ENCODE results near the gene ZMIZ1. TPM values are rescaled to one million over a fixed set of nuclear protein-coding genes. Genes with fewer than 3 reads are reported as not detected.

Gene ZMIZ1
- total RNA-seq, 1 experiment from 2014 or later = 28.4 TPM

- ATAC-seq (no peak), DNase-seq (ENCODE audit: low read depth, low spot score) (no peak)
- Histone ChIP-seq H3K9ac (ENCODE audit: low read length) (no peak overlapping the region), H3K4me3 (replicated peaks in 1 of 2; ENCODE audit: low read depth in 1 of 2, low read length in 2 of 2) (no peak overlapping the region), H3K27ac (ENCODE audit: low read depth, low read length) (no peak overlapping the region), H3K4me2 (ENCODE audit: low read length) (no peak overlapping the region), H4K20me1 (ENCODE audit: insufficient read depth) (no peaks in the 10 kb centered on the region), H3K9me3 (ENCODE audit: control insufficient read depth in 1 of 2, insufficient read depth in 1 of 2, low read depth in 1 of 2, low read length in 2 of 2) (no peaks in the 10 kb centered on the region), H2AFZ (ENCODE audit: low read depth, low read length, poor library complexity, severe bottlenecking) (no peak overlapping the region), H3K79me2 (ENCODE audit: insufficient read depth, low read length) (no peaks in the 10 kb centered on the region), H3K36me3 (ENCODE audit: control insufficient read depth in 1 of 2, insufficient read depth in 2 of 2, low read length in 2 of 2) (no peaks in the 10 kb centered on the region), H3K4me1 (ENCODE audit: control insufficient read depth in 1 of 2, insufficient read depth in 2 of 2, low read length in 2 of 2) (no peaks in the 10 kb centered on the region), H3K9me2 (ENCODE audit: insufficient read depth) (no peaks in the 10 kb centered on the region), H3K27me3 (ENCODE audit: insufficient read depth, low read length) (0 out of 2 replicates have a peak, but pooled peaks cover 3% of the 10 kb centered on the region)
- ChIA-PET CTCF (no interaction called here), POLR2A (no interaction called here), RAD21 (ENCODE audit: low non-redundant PET in 1 of 2, low total read pairs in 2 of 2, uncharacterized antibody in 2 of 2, unreplicated experiment in 2 of 2) (no interaction called here)
- TF ChIP-seq, protein P1, sequence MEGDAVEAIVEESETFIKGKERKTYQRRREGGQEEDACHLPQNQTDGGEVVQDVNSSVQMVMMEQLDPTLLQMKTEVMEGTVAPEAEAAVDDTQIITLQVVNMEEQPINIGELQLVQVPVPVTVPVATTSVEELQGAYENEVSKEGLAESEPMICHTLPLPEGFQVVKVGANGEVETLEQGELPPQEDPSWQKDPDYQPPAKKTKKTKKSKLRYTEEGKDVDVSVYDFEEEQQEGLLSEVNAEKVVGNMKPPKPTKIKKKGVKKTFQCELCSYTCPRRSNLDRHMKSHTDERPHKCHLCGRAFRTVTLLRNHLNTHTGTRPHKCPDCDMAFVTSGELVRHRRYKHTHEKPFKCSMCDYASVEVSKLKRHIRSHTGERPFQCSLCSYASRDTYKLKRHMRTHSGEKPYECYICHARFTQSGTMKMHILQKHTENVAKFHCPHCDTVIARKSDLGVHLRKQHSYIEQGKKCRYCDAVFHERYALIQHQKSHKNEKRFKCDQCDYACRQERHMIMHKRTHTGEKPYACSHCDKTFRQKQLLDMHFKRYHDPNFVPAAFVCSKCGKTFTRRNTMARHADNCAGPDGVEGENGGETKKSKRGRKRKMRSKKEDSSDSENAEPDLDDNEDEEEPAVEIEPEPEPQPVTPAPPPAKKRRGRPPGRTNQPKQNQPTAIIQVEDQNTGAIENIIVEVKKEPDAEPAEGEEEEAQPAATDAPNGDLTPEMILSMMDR (IDR thresholded peaks at IDR 0.05 in 2 of 3, conservative IDR thresholded peaks at IDR 0.05 in 1 of 3; ENCODE audit: borderline replicate concordance in 1 of 3, insufficient read depth in 1 of 3, low read depth in 2 of 3, low read length in 2 of 3) = no peak
- TF ChIP-seq ZNF274 (IDR thresholded peaks at IDR 0.05; ENCODE audit: low read depth, low read length) = no peak
- no peak for TF ChIP-seq FOSL1 (IDR thresholded peaks at IDR 0.05; ENCODE audit: low read depth)
- TF ChIP-seq, protein P2, sequence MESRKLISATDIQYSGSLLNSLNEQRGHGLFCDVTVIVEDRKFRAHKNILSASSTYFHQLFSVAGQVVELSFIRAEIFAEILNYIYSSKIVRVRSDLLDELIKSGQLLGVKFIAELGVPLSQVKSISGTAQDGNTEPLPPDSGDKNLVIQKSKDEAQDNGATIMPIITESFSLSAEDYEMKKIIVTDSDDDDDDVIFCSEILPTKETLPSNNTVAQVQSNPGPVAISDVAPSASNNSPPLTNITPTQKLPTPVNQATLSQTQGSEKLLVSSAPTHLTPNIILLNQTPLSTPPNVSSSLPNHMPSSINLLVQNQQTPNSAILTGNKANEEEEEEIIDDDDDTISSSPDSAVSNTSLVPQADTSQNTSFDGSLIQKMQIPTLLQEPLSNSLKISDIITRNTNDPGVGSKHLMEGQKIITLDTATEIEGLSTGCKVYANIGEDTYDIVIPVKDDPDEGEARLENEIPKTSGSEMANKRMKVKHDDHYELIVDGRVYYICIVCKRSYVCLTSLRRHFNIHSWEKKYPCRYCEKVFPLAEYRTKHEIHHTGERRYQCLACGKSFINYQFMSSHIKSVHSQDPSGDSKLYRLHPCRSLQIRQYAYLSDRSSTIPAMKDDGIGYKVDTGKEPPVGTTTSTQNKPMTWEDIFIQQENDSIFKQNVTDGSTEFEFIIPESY (IDR thresholded peaks at IDR 0.05; ENCODE audit: extremely low read depth, insufficient replicate concordance, low read length) = no peak
- no peak for TF ChIP-seq SP1 (IDR thresholded peaks at IDR 0.05; ENCODE audit: low read depth)
- no peak for TF ChIP-seq CEBPB (IDR thresholded peaks at IDR 0.05; ENCODE audit: low read depth)
- TF ChIP-seq, protein P3, sequence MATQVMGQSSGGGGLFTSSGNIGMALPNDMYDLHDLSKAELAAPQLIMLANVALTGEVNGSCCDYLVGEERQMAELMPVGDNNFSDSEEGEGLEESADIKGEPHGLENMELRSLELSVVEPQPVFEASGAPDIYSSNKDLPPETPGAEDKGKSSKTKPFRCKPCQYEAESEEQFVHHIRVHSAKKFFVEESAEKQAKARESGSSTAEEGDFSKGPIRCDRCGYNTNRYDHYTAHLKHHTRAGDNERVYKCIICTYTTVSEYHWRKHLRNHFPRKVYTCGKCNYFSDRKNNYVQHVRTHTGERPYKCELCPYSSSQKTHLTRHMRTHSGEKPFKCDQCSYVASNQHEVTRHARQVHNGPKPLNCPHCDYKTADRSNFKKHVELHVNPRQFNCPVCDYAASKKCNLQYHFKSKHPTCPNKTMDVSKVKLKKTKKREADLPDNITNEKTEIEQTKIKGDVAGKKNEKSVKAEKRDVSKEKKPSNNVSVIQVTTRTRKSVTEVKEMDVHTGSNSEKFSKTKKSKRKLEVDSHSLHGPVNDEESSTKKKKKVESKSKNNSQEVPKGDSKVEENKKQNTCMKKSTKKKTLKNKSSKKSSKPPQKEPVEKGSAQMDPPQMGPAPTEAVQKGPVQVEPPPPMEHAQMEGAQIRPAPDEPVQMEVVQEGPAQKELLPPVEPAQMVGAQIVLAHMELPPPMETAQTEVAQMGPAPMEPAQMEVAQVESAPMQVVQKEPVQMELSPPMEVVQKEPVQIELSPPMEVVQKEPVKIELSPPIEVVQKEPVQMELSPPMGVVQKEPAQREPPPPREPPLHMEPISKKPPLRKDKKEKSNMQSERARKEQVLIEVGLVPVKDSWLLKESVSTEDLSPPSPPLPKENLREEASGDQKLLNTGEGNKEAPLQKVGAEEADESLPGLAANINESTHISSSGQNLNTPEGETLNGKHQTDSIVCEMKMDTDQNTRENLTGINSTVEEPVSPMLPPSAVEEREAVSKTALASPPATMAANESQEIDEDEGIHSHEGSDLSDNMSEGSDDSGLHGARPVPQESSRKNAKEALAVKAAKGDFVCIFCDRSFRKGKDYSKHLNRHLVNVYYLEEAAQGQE (IDR thresholded peaks at IDR 0.05; ENCODE audit: low read depth) = no peak
- TF ChIP-seq CBX3 (IDR thresholded peaks at IDR 0.05; ENCODE audit: low read depth) = no peak
- TF ChIP-seq RAD21 (IDR thresholded peaks at IDR 0.05; ENCODE audit: low read depth) = no peak
- TF ChIP-seq, protein P4, sequence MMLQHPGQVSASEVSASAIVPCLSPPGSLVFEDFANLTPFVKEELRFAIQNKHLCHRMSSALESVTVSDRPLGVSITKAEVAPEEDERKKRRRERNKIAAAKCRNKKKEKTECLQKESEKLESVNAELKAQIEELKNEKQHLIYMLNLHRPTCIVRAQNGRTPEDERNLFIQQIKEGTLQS (IDR thresholded peaks at IDR 0.05) = no peak
- no peak for TF ChIP-seq JUND (IDR thresholded peaks at IDR 0.05)
- TF ChIP-seq SRF (IDR thresholded peaks at IDR 0.05; ENCODE audit: low read depth) = no peak
- TF ChIP-seq POLR2A (IDR thresholded peaks at IDR 0.05; ENCODE audit: borderline replicate concordance, extremely low read depth, insufficient read depth, insufficient read length) = no peak
- no peak for TF ChIP-seq TCF7L2 (IDR thresholded peaks at IDR 0.05; ENCODE audit: borderline replicate concordance, extremely low read depth, insufficient read depth, insufficient read length)
- no peak for TF ChIP-seq EZH2 (IDR thresholded peaks at IDR 0.05)
- no peak for TF ChIP-seq YY1 (IDR thresholded peaks at IDR 0.05; ENCODE audit: extremely low read depth, insufficient replicate concordance, low read depth, low read length)
- no peak for TF ChIP-seq EZH2phosphoT487 (IDR thresholded peaks at IDR 0.05; ENCODE audit: borderline replicate concordance)
- TF ChIP-seq ZFX (IDR thresholded peaks at IDR 0.05) = no peak
- intact Hi-C loops (cut with micrococcal nuclease) = no loop called here
- BruUV-seq (replicated peaks) = no TSS peak
These were observed 34.4 kb upstream of the ZMIZ1 start for GRCh38 chr10:79034271-79034876.
